ENCODE results near the gene GTPBP4.

DNA sequence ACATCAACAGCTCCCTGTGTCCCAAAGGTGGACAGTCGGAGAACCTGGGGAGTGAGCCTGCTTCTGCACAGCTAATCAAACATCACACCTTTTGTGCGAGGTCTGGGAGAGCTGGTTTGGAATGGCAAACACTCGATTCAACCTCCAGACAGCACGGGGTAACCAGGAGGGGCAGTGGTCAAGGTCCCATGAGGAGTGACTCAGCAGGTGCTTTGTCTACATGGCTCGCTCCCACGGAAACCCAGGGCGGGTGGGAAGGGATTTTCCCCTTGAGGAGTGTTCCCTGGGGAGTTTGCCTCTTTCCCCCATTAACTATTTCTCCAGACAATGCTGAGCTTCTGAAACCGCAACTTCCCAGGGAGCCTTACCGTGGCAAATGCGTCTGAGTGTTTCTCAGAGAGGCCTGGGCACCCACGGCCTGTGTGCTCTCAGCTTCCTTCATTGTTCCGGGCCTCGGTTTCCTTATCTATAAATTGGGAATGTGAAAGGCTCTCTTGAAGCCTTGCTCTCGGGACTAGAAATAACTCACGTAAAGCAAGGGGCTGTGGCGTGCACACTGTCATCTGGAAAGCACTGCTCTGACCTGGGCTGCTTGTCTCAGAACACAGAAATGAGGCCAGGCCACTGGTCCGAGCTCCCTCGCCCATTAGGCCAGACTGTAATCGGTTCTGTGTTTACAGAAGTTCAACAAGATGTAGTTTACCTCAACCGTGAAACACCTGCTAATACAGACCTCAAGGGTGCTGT lies 14.0 kb upstream of the GTPBP4 start:
- TF ChIP-seq, protein P1, sequence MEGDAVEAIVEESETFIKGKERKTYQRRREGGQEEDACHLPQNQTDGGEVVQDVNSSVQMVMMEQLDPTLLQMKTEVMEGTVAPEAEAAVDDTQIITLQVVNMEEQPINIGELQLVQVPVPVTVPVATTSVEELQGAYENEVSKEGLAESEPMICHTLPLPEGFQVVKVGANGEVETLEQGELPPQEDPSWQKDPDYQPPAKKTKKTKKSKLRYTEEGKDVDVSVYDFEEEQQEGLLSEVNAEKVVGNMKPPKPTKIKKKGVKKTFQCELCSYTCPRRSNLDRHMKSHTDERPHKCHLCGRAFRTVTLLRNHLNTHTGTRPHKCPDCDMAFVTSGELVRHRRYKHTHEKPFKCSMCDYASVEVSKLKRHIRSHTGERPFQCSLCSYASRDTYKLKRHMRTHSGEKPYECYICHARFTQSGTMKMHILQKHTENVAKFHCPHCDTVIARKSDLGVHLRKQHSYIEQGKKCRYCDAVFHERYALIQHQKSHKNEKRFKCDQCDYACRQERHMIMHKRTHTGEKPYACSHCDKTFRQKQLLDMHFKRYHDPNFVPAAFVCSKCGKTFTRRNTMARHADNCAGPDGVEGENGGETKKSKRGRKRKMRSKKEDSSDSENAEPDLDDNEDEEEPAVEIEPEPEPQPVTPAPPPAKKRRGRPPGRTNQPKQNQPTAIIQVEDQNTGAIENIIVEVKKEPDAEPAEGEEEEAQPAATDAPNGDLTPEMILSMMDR (IDR thresholded peaks at IDR 0.05): no peak
- no peak for TF ChIP-seq POLR2A (IDR thresholded peaks at IDR 0.05)

Data from right lobe of liver (tissue), 4 donors.